HepG2 (cell line): ENCODE results near the gene DHX8. TPM values are rescaled to one million over a fixed set of nuclear protein-coding genes. Genes with fewer than 3 reads are reported as not detected.

Source experiments
- ATAC-seq: fragments of 200-7000 bp; cut with Tn5 transposase; 3 replicates; pipeline ENCODE4 v1.9.1; 2020; ENCODE audit warnings: mild to moderate bottlenecking, moderate library complexity
- BruUV-seq: library from RNA; stranded (reverse); fragments of 400-500 nt; replicated peaks from 2 replicates; lab custom pipeline; 2021; lab: Mats Ljungman, UMichigan
- CTCF ChIA-PET: fragments of 300-600 bp; formaldehyde crosslinking; extraction: SDS; loops from one replicate; lab custom pipeline; 2021; ENCODE audit warnings: low total read pairs, inconsistent platforms, low intra/inter-chr PET ratio; lab: Yijun Ruan, JAX
- POLR2A ChIA-PET: fragments of 350-600 bp; sonication (Branson Sonifier 250); formaldehyde crosslinking; loops from one replicate; lab custom pipeline; 2020; ENCODE audit warnings: antibody characterized with exemption, inconsistent platforms; lab: Yijun Ruan, JAX
- DNase-seq: peaks from one replicate; pipeline ENCODE4 v3.0.0-alpha.2; 2015; ENCODE audit warnings: low spot score
- FAIRE-seq: peaks from 3 replicates; lab custom pipeline; 2011; peaks lifted over from hg19 to GRCh38; lab: Jason Lieb, UNC
- H2AFZ ChIP-seq: one replicate; pipeline ENCODE4 v1.6.1; 2011; ENCODE audit warnings: low read length, inconsistent platforms
- H3K27ac ChIP-seq: fragments of 300-600 bp; 3 replicates; pipeline ENCODE4 v1.8.0; 2011; ENCODE audit warnings: mixed run types, mild to moderate bottlenecking, mixed read lengths, low read length, inconsistent platforms; ENCODE audit not compliant: insufficient read depth; ENCODE audit errors: extremely low read length
- H3K27me3 ChIP-seq, 2 experiments: fragments of 200-600 bp in 1 of 2; 2 replicates in 1 of 2; 3 replicates in 1 of 2; pipeline versions ENCODE4 v1.6.0 to v1.8.0; 2011; ENCODE audit warnings: low read length in 2 of 2, mild to moderate bottlenecking in 2 of 2, moderate library complexity in 2 of 2, inconsistent platforms in 1 of 2; ENCODE audit not compliant: insufficient read depth in 2 of 2, control insufficient read depth in 1 of 2
- H3K36me3 ChIP-seq, 2 experiments: fragments of 200-600 bp in 1 of 2; replicated peaks in 1 of 2; 2 replicates in 1 of 2; 3 replicates in 1 of 2; pipeline versions ENCODE4 v1.5.1 to v1.8.0; 2011; ENCODE audit warnings: low read length in 2 of 2, inconsistent platforms in 1 of 2; ENCODE audit not compliant: insufficient read depth in 2 of 2, control insufficient read depth in 1 of 2
- H3K4me1 ChIP-seq: 2 replicates; pipeline ENCODE4 v1.5.1; 2012; ENCODE audit warnings: low read length, inconsistent platforms; ENCODE audit not compliant: insufficient read depth
- H3K4me2 ChIP-seq: 2 replicates; pipeline ENCODE4 v1.6.0; 2011; ENCODE audit warnings: low read depth, low read length, inconsistent platforms
- H3K4me3 ChIP-seq, 3 experiments: fragments of 200-600 bp in 1 of 3; sonication (generic), shearing (Covaris generic) in 1 of 3; replicated peaks in 1 of 3; 2 replicates each; pipeline ENCODE4 v1.5.1; 2011 to 2016; ENCODE audit warnings: low read length in 3 of 3, inconsistent platforms in 2 of 3, low read depth in 2 of 3, mild to moderate bottlenecking in 2 of 3, control low read depth in 1 of 3, mixed read lengths in 1 of 3; ENCODE audit not compliant: insufficient read depth in 1 of 3
- H3K79me2 ChIP-seq: one replicate; pipeline ENCODE4 v1.6.1; 2011; ENCODE audit warnings: low read length, inconsistent platforms; ENCODE audit not compliant: insufficient read depth
- H3K9ac ChIP-seq: 2 replicates; pipeline ENCODE4 v1.6.0; 2011; ENCODE audit warnings: mild to moderate bottlenecking, low read depth, low read length, inconsistent platforms; ENCODE audit not compliant: insufficient read depth
- H3K9me3 ChIP-seq: 2 replicates; pipeline ENCODE4 v1.5.1; 2012; ENCODE audit warnings: mild to moderate bottlenecking, low read length
- H4K20me1 ChIP-seq: 2 replicates; pipeline ENCODE4 v1.6.0; 2011; ENCODE audit warnings: inconsistent platforms, mild to moderate bottlenecking, low read length, moderate library complexity; ENCODE audit not compliant: insufficient read depth
- CAMTA2 ChIP-seq: sonication (generic); formaldehyde crosslinking; IDR thresholded peaks from 2 replicates; pipeline ENCODE4 v1.4.0; 2020; ENCODE audit warnings: mild to moderate bottlenecking, missing genetic modification reagents, borderline replicate concordance
- GATAD1 ChIP-seq: IDR thresholded peaks from 2 replicates; pipeline ENCODE4 v1.6.1; 2016; ENCODE audit warnings: missing genetic modification reagents, missing compliant biosample characterization
- HHEX ChIP-seq: IDR thresholded peaks from 2 replicates; pipeline ENCODE4 v1.6.1; 2016; ENCODE audit warnings: control low read depth
- HNRNPL ChIP-seq: fragments of 200-400 bp; formaldehyde crosslinking; IDR thresholded peaks from 2 replicates; pipeline ENCODE4 v1.6.1; 2017; ENCODE audit warnings: mild to moderate bottlenecking, low read depth, low read length
- KAT7 ChIP-seq: IDR thresholded peaks from 2 replicates; pipeline ENCODE4 v1.6.1; 2018; ENCODE audit warnings: borderline replicate concordance, missing compliant biosample characterization
- KDM4B ChIP-seq: sonication (generic); formaldehyde crosslinking; IDR thresholded peaks from 2 replicates; pipeline ENCODE4 v1.4.0; 2020; ENCODE audit warnings: missing genetic modification reagents
- MED1 ChIP-seq: sonication (generic); formaldehyde crosslinking; IDR thresholded peaks from 2 replicates; pipeline ENCODE4 v1.4.0; 2020; ENCODE audit warnings: missing genetic modification reagents
- MLXIP ChIP-seq: sonication (generic); formaldehyde crosslinking; IDR thresholded peaks from 2 replicates; pipeline ENCODE4 v1.9.0; 2021; ENCODE audit warnings: missing genetic modification reagents, borderline replicate concordance
- MTA3 ChIP-seq: sonication (generic); formaldehyde crosslinking; IDR thresholded peaks from 2 replicates; pipeline ENCODE4 v1.4.0; 2020; ENCODE audit warnings: missing genetic modification reagents
- NRL ChIP-seq: sonication (generic); formaldehyde crosslinking; IDR thresholded peaks from 2 replicates; pipeline ENCODE4 v1.5.0; 2020; ENCODE audit warnings: missing genetic modification reagents, mild to moderate bottlenecking, moderate library complexity, borderline replicate concordance
- PAX8 ChIP-seq: sonication (generic); formaldehyde crosslinking; IDR thresholded peaks from 2 replicates; pipeline ENCODE4 v1.8.0; 2022; ENCODE audit warnings: mild to moderate bottlenecking, missing genetic modification reagents, borderline replicate concordance
- PITX1 ChIP-seq: sonication (generic); formaldehyde crosslinking; IDR thresholded peaks from 2 replicates; pipeline ENCODE4 v1.5.1; 2020; ENCODE audit warnings: mild to moderate bottlenecking, missing genetic modification reagents
- POLR2AphosphoS5 ChIP-seq: IDR thresholded peaks from 2 replicates; pipeline ENCODE4 v1.6.1; 2012; ENCODE audit warnings: low read depth, low read length
- ZFP90 ChIP-seq: sonication (generic); formaldehyde crosslinking; IDR thresholded peaks from 2 replicates; pipeline ENCODE4 v1.8.0; 2022; ENCODE audit warnings: missing genetic modification reagents, mild to moderate bottlenecking, inconsistent platforms, borderline replicate concordance
- ZNF224 ChIP-seq: sonication (generic); formaldehyde crosslinking; IDR thresholded peaks from 2 replicates; pipeline ENCODE4 v1.5.0; 2020; ENCODE audit warnings: mild to moderate bottlenecking, missing genetic modification reagents
- ZNF275 ChIP-seq: sonication (generic); formaldehyde crosslinking; IDR thresholded peaks from 2 replicates; pipeline ENCODE4 v1.8.0; 2022; ENCODE audit warnings: missing genetic modification reagents, mild to moderate bottlenecking, inconsistent platforms, borderline replicate concordance
- ZNF777 ChIP-seq: sonication (generic); formaldehyde crosslinking; IDR thresholded peaks from 2 replicates; pipeline ENCODE4 v1.4.0; 2020; ENCODE audit warnings: missing genetic modification reagents
- ZNF891 ChIP-seq: sonication (generic); formaldehyde crosslinking; IDR thresholded peaks from 2 replicates; pipeline ENCODE4 v1.5.0; 2020; ENCODE audit warnings: mild to moderate bottlenecking, missing genetic modification reagents
- WGBS: methylation state at CpG from one replicate; pipeline ENCODE4 v1.1.6; 2017; ENCODE audit warnings: low lambda C conversion rate; 5-methylcytosine and 5-hydroxymethylcytosine counted together
- in situ Hi-C: cut with HindIII; loops from 2 replicates; pipeline ENCODE4 v1.10.0; 2017; ENCODE audit warnings: low pct_unique_long_range_greater_than_20kb; ENCODE audit not compliant: extremely low pct_ligation_motif_present
- intact Hi-C: fragments of 100-400 bp; cut with micrococcal nuclease; formaldehyde crosslinking; loops from one replicate; pipeline ENCODE4 v1.10.0; 2022; ENCODE audit not compliant: unreplicated experiment
- polyA plus RNA-seq, 8 experiments: library from polyadenylated mRNA; depleted of rRNA in 3 of 8; stranded (reverse) in 7 of 8; unstranded in 1 of 8; fragments of >200 nt; fragmentation: Illumina TruSeq in 4 of 8; extraction: Trizol in 4 of 8; gene quantifications; 2 replicates each; pipeline versions ENCODE4 v1.2.1 to v1.2.3, GENCODE V29; 2011 to 2016; ENCODE audit warnings: low read depth in 4 of 8, missing spikeins in 1 of 8, mixed read lengths in 1 of 8; ENCODE audit not compliant: insufficient read depth in 1 of 8
- total RNA-seq, 5 experiments: library from RNA; depleted of rRNA; stranded (reverse); fragments of >200 nt; fragmentation: Illumina TruSeq; extraction: Trizol; gene quantifications; 2 replicates each; pipeline ENCODE4 v1.2.3, GENCODE V29; 2016; ENCODE audit warnings: low read depth in 1 of 5
- TF ChIP-seq, protein P1 (sequence below): IDR thresholded peaks from 2 replicates; pipeline ENCODE4 v1.6.1; 2016; ENCODE audit warnings: low read depth

The DHX8 gene
- total and polyA plus RNA-seq, 2 of the 13 experiments (the other 11 are each of a cell fraction or from before 2014, with no cell fraction given) = 24.8 to 48.9 TPM

DNA sequence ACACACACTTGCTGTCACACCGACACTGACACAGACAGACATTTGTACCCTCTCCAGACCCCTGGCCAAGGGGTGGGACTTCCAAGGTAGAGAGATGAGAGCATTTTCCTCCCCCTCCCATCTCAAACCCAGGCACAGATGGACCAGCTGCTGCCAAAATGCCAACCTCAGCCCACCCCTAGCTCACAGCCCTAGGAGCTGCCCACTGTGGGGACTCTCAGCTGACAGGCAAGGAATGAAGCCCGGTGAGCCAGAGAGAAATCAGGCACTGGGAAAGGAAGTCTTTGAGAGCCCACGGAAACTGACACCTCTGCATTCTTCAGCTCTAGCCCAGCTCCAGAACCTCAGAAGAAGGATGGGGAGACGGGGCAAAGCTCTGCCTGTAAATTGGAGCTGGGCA lies 59.5 kb downstream of the DHX8 start:
- peaks cover 0 to 7% of the 10 kb centered on the region in 2 experiments; a peak in 1 of 5 replicates for H3K27me3 ChIP-seq
- peak overlapping the region; percentile 100 for H3K27ac ChIP-seq
- in situ Hi-C loops = no loop called here
- FAIRE-seq (no peak), ATAC-seq (no peak), DNase-seq (no peak)
- no peaks in the 10 kb centered on the region for H3K9me3 ChIP-seq
- H3K36me3 ChIP-seq = peaks cover 6 to 41% of the 10 kb centered on the region in 2 experiments
- WGBS = 18% methylated on average over 4 of the region's 4 CpGs
- CTCF ChIA-PET = interaction anchor here (1.0 kb wide), 1 partner anchor 34 kb away, joined by 3 read pairs; no protein-coding TSS in a partner anchor
- peak overlapping the region; percentile 84 to 89 (median 87) for H3K4me3 ChIP-seq
- no TSS peak for BruUV-seq
- peaks cover 24% of the 10 kb centered on the region for H4K20me1 ChIP-seq
- peak overlapping the region; percentile 100 for H3K9ac ChIP-seq
- H3K4me2 ChIP-seq = peak overlapping the region; percentile 98
- H2AFZ ChIP-seq = no peak overlapping the region
- POLR2A ChIA-PET = interaction anchor here (0.6 to 28.7 kb wide), 8 partner anchors 7 to 176 kb away, joined by 3 to 1546 read pairs (median 4); partner anchors contain the start of genes DHX8 and ETV4
- H3K79me2 ChIP-seq = peaks cover 72% of the 10 kb centered on the region
- peaks cover 78% of the 10 kb centered on the region for H3K4me1 ChIP-seq
- intact Hi-C loops = no loop called here
- TF ChIP-seq HNRNPL (0 out of 2 replicates have a peak, but pooled peaks have one; percentile 22), PITX1 (0 out of 2 replicates have a peak, but pooled peaks have one; percentile 17), KAT7 (CRISPR knock-in tag) (peak; percentile 48; the same call in 1 of the 2 replicates), ZNF777 (CRISPR knock-in tag) (peak; percentile 2; the same call in 1 of the 2 replicates), KDM4B (CRISPR knock-in tag) (0 out of 2 replicates have a peak, but pooled peaks have one; percentile 43), GATAD1 (no peak), NRL (CRISPR knock-in tag) (peak; percentile 65; the same call in 1 of the 2 replicates), CAMTA2 (no peak), POLR2AphosphoS5 (peak; percentile 32; the same call in 1 of the 2 replicates), MTA3 (CRISPR knock-in tag) (no peak), ZNF224 (CRISPR knock-in tag) (peak; percentile 5; the same call in 1 of the 2 replicates), MED1 (peak; percentile 14; the same call in 1 of the 2 replicates), ZNF275 (CRISPR knock-in tag) (0 out of 2 replicates have a peak, but pooled peaks have one; percentile 38), MLXIP (CRISPR knock-in tag) (no peak), PAX8 (0 out of 2 replicates have a peak, but pooled peaks have one; percentile 4), HHEX (no peak), ZNF891 (peak; percentile 57; the same call in 1 of the 2 replicates), ZFP90 (0 out of 2 replicates have a peak, but pooled peaks have one; percentile 40)
- TF ChIP-seq, protein P1, sequence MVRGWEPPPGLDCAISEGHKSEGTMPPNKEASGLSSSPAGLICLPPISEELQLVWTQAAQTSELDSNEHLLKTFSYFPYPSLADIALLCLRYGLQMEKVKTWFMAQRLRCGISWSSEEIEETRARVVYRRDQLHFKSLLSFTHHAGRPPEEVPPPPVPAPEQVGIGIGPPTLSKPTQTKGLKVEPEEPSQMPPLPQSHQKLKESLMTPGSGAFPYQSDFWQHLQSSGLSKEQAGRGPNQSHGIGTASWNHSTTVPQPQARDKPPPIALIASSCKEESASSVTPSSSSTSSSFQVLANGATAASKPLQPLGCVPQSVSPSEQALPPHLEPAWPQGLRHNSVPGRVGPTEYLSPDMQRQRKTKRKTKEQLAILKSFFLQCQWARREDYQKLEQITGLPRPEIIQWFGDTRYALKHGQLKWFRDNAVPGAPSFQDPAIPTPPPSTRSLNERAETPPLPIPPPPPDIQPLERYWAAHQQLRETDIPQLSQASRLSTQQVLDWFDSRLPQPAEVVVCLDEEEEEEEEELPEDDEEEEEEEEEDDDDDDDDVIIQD (CRISPR knock-in tag) = 0 out of 2 replicates have a peak, but pooled peaks have one; percentile 9
